Pancreas (tissue), 10 donors: ENCODE data around the gene SMIM28. TPM values are rescaled to one million over a fixed set of nuclear protein-coding genes. Genes with fewer than 3 reads are reported as not detected.

Source experiments
- ATAC-seq, 4 donors: fragments of 200-7000 bp; cut with Tn5 transposase; one replicate each; pipeline versions ENCODE4 v1.8.0 to v1.9.1; 2020; ENCODE audit warnings: mild to moderate bottlenecking in 4 of 4, moderate library complexity in 4 of 4
- DNase-seq, 6 donors: peaks; one replicate each; pipeline ENCODE4 v3.0.0-alpha.2; 2020
- FAIRE-seq: peaks from 2 replicates; lab custom pipeline; 2012; peaks lifted over from hg19 to GRCh38; lab: Jason Lieb, UNC
- H3K27ac ChIP-seq, 4 donors: fragments of 200-600 bp; sonication (generic); 1 replicate in 3 of 4; 2 replicates in 1 of 4; pipeline versions ENCODE4 v1.5.0 to v1.8.0; 2020
- H3K27me3 ChIP-seq, 4 donors: fragments of 200-600 bp; one replicate each; pipeline ENCODE4 v1.8.0; 2021
- H3K36me3 ChIP-seq, 3 donors: fragments of 200-600 bp; sonication (generic) in 1 of 3; one replicate each; pipeline versions ENCODE4 v1.5.0 to v1.8.0; 2020 to 2021
- H3K4me1 ChIP-seq, 3 donors: fragments of 200-600 bp; one replicate each; pipeline ENCODE4 v1.8.0; 2021
- H3K4me3 ChIP-seq, 4 donors: fragments of 200-600 bp; sonication (generic) in 2 of 4; one replicate each; pipeline versions ENCODE4 v1.5.0 to v1.8.0; 2020 to 2021
- H3K9me3 ChIP-seq, 4 donors: fragments of 200-600 bp; one replicate each; pipeline ENCODE4 v1.8.0; 2021
- CTCF ChIP-seq, 4 donors: fragments of 200-600 bp; sonication (generic) in 3 of 4; IDR thresholded peaks; one replicate each; pipeline versions ENCODE4 v1.5.0 to v1.8.0; 2021; ENCODE audit warnings: antibody characterized with exemption in 4 of 4
- WGBS, 2 donors: extraction: QIAGEN DNeasy Blood & Tissue Kit; methylation state at CpG; one replicate each; pipeline ENCODE4 v1.1.7; 2013; 5-methylcytosine and 5-hydroxymethylcytosine counted together
- intact Hi-C, 3 donors: fragments of 100-400 bp; cut with DNase I; formaldehyde crosslinking; loops; one replicate each; pipeline versions ENCODE4 v1.11.1 to v1.14.2; 2022
- polyA plus RNA-seq, 2 donors: library from polyadenylated mRNA; stranded (reverse); fragments of 200-250 nt; gene quantifications; one replicate each; pipeline ENCODE4 v1.2.3, GENCODE V29; 2013
- total RNA-seq, 6 donors: library from RNA; stranded (reverse); fragmentation: NEBNext Ultra II Directional in 4 of 6; extraction: Animal tissue kit (Norgen Biotek cat#: 25700) in 4 of 6; gene quantifications; one replicate each; pipeline versions ENCODE4 v1.2.1 to v1.2.4, GENCODE V29; 2021 to 2023
- donor health status: healthy with polysubstance abuse.
- donor health status: DM: no; HTN: no; CAD: no; lungs with moderate emphysema.
- donor health status: DM: no; HTN: no; CAD: no.
- donor health status: control.
- donor health status: control.
- donor health status: Bipolar disorder and iron deficiency.
- donor health status: DM: yes; HTN: yes; CAD: no.
- donor health status: DM: no; HTN: no; CAD: no.
- donor health status: DM: no; HTN: no; CAD: no.
- donor health status: DM: yes; HTN: yes; CAD: no.

Gene SMIM28
- total and polyA plus RNA-seq, 8 donors, result not detected

- intact Hi-C loops, result no loop called here
- DNase-seq (no peak), ATAC-seq (no peak), FAIRE-seq (no peak)
- no peak for TF ChIP-seq CTCF (IDR thresholded peaks at IDR 0.05)
- peaks cover 0 to 29% (median 3%) of the 10 kb centered on the region in 3 donors for H3K36me3 ChIP-seq
- no peaks in the 10 kb centered on the region for H3K27me3 ChIP-seq
- no peaks in the 10 kb centered on the region for H3K9me3 ChIP-seq
- H3K27ac ChIP-seq, result no peak overlapping the region
- 90 to 91% methylated on average over 14 of the region's 14 CpGs for WGBS, 2 donors
- H3K4me3 ChIP-seq, result no peak overlapping the region
- H3K4me1 ChIP-seq, result no peaks in the 10 kb centered on the region
Observed at GRCh38 chr6:138334000-138334399, 43.7 kb upstream of the SMIM28 start.

- TF ChIP-seq CTCF (IDR thresholded peaks at IDR 0.05), result no peak
- no peaks in the 10 kb centered on the region for H3K9me3 ChIP-seq
- no peak overlapping the region for H3K4me3 ChIP-seq
- H3K27ac ChIP-seq, result no peak overlapping the region
- DNase-seq (peak in 1 of 6 donors; percentile 41), ATAC-seq (no peak), FAIRE-seq (no peak)
- intact Hi-C loops, result no loop called here
- no peaks in the 10 kb centered on the region for H3K27me3 ChIP-seq
- H3K4me1 ChIP-seq, result no peaks in the 10 kb centered on the region
- 97% methylated on average over 14 of the region's 14 CpGs for WGBS, 2 donors
- peaks cover 0 to 24% (median 3%) of the 10 kb centered on the region in 3 donors for H3K36me3 ChIP-seq
Observed at GRCh38 chr6:138334963-138335362, 42.7 kb upstream of the SMIM28 start.

GRCh38 chr6:138336221-138336620 lies 41.5 kb upstream of the SMIM28 start:
- 91 to 94% methylated on average over 8 of the region's 8 CpGs for WGBS, 2 donors
- Histone ChIP-seq H3K4me1 (no peaks in the 10 kb centered on the region), H3K4me3 (no peak overlapping the region), H3K36me3 (peaks cover 0 to 24% (median 3%) of the 10 kb centered on the region in 3 donors), H3K27me3 (no peaks in the 10 kb centered on the region), H3K27ac (no peak overlapping the region), H3K9me3 (no peaks in the 10 kb centered on the region)
- DNase-seq (no peak), ATAC-seq (no peak), FAIRE-seq (no peak)
- TF ChIP-seq CTCF (IDR thresholded peaks at IDR 0.05), result no peak
- intact Hi-C loops, result no loop called here

GRCh38 chr6:138337076-138337475 lies 40.6 kb upstream of the SMIM28 start:
- intact Hi-C loops, result no loop called here

More at GRCh38 chr6:138337076-138337475, 40.6 kb upstream of the SMIM28 start:
- DNase-seq (no peak), ATAC-seq (no peak), FAIRE-seq (no peak)
- peaks cover 0 to 24% (median 3%) of the 10 kb centered on the region in 3 donors for H3K36me3 ChIP-seq
- H3K9me3 ChIP-seq, result no peaks in the 10 kb centered on the region
- H3K4me1 ChIP-seq, result no peaks in the 10 kb centered on the region
- no peak for TF ChIP-seq CTCF (IDR thresholded peaks at IDR 0.05)
- no peak overlapping the region for H3K27ac ChIP-seq
- WGBS, 2 donors, result 96 to 98% methylated on average over 4 of the region's 4 CpGs
- H3K4me3 ChIP-seq, result no peak overlapping the region
- no peaks in the 10 kb centered on the region for H3K27me3 ChIP-seq
